NCI-H2227 treated with DMSO at 0.1 percent for 48 hours (cell line): ENCODE measurements around the gene MYCN.
"Not testable (repeated sequence)": the region's sequence is repeated elsewhere in the genome, so short reads cannot be mapped to it uniquely, and the experiment has no call there.

Experiments
- DNase-seq: peaks from one replicate; lab custom pipeline; 2025; lab: John Stamatoyannopoulos, UW

The MYCN gene

DNA sequence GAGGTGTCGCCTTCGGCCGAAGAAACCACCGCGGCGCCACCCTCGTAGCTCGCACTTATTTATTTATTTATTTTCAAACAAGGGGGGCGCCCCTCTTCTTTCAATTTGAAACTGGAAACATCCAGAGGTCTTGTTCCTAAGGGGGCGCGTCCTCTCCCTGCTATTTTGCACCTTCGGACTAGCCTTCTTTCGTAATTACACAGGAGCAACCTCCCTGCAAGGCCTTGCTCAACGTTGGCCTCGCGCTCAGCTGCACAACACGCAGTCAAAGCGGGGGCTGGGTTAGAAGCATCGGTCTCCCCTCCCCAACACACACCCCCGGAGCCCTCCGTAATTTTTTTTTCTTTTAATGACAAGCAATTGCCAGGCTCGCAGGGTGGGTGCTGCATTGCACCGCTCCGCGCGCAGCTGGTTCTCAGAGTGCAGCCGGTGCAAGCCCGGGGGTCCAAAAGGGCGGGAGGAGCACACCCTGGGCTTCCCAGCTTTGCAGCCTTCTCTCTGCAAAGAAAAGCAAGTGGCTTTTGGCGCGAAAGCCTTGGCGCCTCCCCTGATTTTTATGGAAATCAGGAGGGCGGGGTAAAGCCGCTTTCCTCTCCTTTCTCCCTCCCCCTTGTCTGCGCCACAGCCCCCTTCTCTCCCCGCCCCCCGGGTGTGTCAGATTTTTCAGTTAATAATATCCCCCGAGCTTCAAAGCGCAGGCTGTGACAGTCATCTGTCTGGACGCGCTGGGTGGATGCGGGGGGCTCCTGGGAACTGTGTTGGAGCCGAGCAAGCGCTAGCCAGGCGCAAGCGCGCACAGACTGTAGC lies at the start of gene MYCN:
Gene MYCN (plus strand): TSS at position 697 of the 807 bp plus-strand sequence. CDS start 1,515 bp downstream, outside the sequence.
- DNase-seq, result peak; percentile 91

DNA sequence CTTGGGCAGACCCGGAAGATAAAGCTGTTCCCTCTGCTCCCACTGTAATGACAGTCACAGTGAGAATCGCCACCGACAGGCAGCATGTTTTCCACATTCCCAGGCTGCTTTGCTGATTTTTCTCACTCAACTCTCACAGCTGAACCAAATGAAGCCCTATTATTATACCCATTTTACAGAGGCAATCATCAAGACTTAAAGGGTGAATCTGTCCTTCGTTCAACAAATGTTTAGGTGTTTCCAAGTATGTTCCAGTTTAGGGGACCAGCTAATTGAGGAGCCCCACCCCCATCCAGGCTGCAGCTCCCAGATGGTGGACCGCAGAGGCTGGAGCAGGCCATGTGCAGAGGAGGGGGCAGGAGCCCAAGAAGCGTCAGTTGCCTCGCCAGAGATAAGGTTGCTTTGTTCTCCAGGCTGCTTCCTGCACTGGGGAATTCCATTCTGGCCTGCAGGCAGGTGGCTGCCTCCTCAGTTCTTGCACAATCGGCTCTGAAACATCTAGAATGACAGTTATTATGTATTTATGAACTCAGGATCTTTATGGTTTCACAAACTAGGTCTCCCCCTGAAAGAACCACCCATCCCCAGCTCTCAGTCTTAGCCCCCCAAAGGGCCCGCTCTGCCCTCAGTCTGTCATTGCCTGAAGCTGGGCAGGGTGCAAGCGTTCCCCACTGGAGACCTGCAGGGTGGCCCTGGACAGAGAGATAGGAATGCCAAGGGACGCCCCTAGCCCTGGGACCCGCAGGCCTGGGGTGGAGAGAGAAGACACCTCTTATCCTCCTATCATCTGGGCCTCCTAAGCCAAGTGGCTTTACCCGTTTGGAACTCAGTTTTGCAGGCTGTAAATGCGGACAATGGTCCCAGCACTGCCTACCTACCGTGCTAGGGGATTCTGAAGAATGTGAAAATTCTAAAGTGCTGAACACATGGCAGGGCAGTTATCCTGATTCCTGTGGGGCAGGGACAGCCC lies 49.1 kb upstream of the MYCN start:
- DNase-seq, result no peak

DNA sequence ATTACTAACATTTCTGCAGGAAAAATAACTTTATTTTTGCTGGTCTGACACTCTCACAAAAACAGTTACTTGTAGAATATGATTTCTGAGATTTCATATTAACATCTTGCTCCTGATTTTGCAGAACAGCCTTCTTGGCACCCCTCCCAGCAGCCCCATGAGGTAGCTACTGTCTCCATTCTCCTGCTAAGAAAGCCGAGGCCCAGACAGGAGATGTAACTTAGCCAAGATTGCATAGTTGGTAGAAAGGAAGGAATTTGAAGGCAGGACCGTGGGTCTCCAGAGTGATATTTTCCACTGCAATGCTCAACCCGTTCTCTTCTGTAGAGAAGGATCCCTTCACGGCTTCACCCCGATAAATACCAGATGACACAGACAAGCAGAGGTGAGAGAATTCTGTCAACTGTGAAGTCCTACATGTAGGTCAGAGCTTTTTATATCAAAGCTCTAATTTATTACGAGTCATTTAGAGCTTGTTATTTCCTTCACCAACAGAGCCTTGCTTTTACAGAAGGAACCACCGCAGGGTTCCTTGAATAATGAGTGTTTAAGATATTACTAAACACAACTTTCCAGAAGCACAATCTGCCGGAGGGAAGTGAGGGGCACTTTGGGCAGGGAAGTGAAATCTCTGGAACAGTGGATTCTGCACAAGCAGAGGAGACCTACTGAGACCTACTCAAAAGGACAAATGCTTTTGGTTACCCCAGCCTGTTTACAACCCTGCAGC lies 48.0 kb upstream of the MYCN start:
- DNase-seq, result peak; percentile 34

DNA sequence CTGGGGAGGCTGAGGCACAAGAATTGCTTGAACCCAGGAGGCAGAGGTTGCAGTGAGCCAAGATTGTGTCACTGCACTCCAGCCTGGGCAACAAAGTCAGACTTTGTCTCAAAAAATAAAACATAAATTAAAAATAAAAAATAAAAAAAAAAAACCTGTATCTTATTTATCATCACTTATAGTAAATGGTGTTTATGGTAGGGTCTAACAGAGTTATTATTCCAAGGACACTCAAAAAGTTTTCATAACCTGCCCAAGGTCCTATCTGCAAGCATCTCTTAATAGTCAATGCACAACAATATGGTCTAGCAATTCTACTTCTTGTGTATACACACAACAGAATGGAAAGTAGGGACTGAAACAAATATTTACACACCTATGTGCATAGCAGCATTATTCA lies 47.3 kb upstream of the MYCN start:
- no peak for DNase-seq

DNA sequence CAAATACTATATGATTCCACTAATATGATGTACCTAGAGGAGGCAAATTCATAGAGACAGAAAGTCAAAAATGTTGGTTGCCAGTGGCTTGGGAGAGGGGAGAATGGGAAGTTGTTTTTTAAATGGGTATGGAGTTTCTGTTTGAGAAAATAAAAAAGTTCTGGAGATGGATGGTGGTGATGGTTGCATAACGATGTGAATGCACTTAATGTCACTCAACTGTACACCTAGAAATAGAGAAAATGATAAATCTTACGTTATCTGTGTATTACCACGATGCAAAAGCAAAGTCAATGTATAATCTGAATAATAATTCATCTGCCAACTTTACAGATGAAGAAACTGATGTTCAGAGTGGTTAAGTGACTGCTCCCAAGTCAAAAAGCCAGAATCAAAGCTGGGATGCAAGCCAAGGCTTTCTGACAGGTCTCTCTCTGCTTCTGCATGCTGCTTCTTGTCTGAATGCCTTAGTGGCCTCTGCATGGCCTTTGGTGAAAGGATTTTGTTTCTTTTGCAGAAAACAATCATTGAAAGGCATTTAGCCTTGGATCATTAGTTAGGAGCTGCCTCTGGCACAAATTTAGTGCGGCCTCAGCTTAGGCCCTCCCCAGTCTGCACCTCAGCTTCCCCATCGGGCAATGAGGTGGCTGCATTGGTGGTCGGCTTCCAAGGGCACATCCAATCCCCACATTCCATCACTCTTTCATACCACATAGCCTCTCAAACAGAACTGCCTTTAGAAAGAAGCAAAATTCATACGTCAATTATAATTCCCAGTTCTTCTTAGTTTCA lies 46.5 kb upstream of the MYCN start:
- no peak for DNase-seq

DNA sequence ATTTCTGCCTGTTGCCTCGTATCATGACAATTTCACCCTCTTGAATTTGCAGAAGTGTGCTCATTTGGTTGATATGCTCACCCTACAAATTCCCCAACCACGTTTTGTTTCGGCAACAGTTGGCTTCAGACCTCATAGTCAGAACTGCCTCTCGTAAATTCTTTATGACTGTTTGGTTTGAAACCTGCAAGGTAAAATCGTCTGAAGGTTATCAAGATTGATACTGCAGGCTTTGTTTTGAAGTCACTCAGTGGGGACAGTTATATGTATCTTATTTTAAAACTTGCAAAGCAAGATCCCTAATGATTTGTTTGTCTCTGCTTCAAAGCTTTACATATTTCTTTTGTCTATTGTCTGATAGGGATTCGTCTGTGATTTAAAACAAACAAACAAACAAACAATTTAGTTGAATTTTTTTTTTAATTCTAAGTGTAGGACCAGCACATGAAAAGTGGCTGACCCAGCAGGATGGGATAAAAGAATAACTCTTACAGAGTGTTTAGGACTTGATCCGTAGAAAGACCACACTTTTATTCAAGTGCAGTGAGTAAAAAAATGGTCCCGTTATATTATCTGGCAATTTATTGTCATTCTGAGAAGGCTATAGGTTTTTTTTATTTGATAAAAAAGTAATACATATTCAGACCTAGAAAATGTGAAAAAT lies 45.7 kb upstream of the MYCN start:
- no peak for DNase-seq

DNA sequence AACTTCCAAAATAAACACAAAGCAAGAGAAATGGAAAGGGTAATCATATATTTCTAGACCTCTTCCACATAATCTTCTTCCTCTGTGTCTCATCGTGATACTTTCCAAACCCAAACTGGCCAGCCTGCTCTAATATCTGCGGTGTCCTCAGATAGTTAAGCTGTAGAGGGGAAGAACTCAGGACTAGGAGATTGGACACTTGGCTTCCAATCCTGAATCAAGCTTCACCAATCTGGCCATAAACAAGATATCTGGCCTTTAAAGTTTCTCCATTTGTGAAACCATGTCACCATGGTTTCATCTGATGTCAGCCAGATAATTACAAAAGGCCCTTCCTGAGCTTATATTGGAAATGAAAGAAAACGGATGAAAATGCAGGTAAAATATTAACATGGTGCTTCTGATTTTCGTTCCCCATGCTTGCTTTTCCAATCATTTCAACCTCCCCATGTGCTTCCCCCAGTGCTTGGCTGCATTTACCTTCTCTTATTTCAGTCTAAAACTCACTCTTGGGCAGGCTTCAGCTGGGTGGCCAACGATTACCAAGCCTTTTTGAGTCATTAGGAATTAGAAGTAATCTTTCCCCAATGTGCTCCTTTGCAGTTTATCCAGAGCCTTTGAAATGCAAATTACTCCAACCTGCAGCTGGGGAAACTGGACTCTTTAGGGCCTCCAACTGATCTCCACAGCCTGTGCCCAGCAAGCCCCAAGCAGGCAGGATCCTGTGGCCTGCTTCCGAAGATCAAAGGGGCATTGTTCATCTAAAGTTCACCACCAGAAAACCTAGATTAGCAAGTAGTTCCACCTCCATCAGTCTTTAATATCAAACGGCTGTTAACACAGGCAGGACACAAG lies 44.5 kb upstream of the MYCN start:
- no peak for DNase-seq

DNA sequence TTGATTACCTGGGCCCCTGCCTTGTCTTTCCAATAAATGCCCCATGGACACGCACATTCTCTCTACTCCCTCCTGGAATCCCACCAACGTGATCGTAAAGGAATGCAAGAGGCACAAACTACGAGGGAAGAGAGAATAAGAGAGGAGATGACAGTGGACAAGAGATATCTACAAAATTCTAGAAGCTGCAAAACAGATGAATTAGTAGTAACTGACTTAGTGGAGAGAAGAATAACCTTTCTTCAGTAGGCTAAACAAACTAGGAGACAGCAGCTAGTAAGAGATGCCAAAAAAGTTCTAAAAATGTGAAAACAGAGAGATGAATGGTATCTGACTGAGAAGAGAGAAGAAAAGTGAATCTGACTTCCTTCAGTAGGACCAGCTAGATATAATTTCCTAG lies 43.5 kb upstream of the MYCN start:
- no peak for DNase-seq

DNA sequence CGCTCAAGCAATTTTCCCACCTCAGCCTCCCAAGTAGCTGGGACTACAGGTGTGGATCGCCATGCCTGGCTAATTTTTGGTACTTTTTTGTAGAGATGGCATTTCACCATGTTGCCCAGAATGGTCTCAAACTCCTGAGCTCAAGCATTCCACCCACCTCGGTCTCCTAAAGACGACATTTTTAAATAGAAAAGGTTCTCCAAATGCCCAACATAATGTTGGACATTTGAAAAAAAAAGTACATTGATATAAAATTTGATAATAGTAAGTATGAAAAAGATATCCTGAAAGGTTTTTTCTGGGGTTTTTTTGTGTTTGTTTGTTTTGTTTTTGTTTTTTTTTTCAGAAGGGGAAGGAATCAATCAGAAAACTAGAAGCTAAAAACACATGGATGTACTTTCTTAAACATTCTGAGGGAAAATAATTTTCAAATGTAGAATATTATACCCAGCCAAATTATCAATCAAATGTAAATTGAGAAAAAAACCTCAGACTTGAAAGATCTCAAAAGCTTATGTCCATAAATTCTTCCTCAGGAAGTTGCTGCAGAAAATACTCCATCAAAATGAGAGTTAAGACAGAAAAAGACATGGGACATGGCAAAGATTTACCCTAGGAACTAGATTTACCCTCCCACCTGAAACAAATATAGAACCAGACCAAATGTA lies 42.8 kb upstream of the MYCN start:
- DNase-seq, result no peak

DNA sequence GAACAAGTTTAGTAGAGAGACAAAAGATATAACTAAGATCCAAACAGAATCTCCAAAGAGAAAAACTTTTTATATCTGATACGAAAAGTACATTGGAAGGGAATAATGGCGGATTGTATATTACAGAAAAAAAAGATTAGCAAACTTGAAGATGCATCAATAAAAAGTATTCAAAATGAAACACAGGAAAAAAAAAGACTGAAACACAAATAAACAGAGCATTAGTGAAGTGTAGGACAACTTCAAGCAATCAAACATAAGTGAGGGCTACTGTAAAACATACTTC lies 41.1 kb upstream of the MYCN start:
- no peak for DNase-seq

DNA sequence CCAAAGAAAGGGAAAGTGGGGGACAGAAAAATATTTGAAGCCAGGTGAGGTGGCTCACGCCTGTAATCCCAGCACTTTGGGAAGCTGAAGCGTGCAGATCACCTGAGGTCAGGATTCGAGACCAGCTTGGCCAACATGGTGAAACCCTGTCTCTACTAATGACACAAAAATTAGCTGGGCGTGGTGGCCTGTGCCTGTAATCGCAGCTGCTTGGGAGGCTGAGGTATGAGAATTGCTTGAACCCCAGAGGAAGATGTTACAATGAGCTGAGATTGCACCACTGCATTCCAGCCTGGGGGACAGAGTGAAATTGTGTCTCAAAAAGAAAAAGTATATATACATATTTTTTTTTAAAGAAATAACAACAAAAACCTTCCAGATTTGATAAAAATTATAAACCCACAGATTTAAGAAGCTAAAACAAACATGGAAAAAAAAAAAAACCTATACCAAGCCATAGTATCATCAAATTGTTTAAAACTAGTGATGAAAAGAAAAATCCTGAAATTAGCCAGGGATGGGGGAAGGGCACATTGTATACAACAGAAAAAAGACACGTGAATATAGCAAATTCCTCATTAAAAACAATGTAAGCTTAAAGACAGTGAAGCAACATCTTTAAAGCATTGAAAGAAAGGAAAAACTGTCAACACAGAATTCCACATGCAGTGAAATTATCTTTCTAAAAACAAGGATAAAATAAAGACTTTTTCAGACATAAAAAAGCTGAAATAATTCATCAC lies 40.4 kb upstream of the MYCN start:
- no peak for DNase-seq

DNA sequence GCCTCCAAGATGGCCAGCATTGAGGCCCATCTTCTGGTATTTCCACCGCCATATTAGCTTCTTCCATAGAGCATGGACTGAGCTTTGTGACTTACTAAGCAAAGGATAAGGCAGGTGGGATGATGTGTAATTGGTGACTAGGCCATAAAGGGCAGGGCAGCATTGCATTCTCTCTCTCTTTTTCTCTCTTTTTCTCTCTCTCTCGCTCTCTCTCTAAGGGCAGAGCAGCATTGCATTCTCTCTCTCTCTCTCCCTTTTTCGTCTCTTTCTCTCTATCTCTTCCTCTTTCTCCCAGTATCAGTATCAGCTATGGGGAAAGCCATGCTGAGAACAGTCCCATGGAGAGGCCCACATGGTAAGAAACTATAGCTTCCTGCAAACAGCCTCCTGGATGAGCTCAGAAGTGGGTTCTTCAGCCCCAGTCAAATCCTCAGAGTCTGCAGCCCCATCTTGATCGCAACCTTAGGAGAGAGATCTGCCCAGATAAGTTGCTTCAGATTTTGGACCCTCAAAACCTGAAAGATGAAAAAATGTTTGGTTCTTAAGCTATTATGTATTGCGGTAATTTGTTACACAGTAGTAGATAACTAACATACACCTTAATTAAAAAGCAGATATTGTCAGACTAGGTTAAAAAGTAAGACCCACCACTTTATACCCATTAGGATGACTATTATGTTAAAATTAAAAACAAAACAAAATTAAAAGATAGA lies 39.1 kb upstream of the MYCN start:
- DNase-seq, result no peak

DNA sequence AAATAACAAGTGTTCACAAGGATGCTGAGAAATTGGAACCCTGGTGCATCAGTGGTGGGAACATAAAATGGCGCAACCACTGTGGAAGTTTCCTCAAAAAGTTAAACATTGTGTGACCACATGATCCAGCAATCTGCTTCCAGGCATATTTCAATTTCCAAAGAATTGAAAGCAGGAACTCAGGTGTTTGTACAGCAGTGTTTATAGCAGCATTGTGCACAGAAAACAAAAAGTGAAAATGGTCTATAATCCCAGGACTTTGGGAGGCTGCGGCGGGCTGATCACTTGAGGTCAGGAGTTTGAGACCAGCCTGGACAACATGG lies 38.6 kb upstream of the MYCN start:
- DNase-seq, result no peak

DNA sequence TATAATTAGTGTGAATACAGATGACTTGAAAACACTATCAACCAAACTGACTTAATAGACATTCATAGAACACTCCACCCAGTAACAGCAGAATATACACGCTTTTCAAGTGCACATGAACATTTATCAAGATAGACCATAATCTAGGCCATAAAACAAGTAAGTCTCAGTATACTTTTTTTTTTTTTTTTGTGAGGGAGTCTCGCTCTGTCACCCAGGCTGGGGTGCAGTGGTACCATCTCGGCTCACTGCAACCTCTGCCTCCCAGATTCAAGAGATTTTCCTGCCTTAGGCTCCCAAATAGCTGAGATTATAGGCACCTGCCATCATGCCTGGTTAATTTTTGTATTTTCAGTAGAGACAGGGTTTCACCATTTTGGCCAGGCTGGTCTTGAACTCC lies 36.4 kb upstream of the MYCN start:
- not testable (repeated sequence) for DNase-seq

DNA sequence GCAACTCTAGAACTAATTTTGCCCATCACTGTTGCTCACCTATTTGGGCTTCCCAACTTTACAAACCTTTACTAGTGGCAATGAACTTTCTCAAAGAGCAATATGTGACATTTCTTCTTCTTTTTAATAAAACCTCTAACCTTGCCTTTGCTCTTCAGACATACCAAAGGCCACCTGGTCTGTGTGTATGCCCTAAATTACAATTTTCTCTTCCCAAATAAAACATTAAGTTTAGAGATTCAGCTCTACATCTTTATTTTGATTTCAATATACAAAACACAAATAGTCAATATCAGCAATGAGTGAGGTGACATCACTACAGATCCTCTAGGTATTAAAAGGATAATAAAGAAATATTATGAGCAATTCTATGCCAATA lies 35.1 kb upstream of the MYCN start:
- DNase-seq, result no peak

DNA sequence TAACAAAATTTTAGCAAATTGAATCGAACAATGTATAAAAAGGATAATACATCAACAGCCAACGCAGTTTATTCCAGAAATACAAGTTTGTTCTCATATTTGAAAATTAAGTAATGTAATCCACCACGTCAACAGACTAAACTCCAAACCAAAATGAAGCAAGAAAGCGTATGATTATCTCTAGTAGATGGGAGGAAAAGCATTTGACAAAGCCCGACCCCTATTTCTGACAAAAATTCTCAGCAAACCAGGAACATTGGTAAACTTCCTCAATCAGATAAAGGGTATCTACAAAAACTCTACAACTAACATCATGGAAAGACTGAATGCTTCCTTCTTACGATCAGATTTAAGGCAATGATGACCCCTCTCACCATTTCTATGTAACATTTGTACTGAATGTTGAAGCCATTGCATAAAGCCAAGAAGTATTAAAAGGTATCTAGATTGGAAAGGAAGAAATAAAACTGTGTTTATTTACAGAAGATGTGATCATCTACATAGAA lies 34.3 kb upstream of the MYCN start:
- no peak for DNase-seq

DNA sequence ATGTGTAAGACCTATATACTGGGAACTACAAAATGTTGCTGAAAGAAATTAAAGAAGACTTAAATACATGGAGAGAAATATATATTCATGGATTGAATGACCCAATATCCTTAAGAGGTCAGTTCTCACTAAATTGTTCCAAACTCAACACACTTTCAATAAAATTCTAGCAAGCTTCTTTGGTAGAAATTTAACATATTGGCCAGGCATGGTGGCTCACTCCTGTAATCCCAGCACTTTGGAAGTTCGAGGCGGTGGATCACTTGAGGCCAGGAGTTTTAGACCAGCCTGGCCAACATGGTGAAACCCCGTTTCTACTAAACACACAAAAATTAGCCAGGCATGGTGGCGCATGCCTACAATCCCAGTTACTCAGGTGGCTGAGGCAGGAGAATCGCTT lies 33.6 kb upstream of the MYCN start:
- no peak for DNase-seq
